ENCODE measurements around the gene WFDC5. TPM values are rescaled to one million over a fixed set of nuclear protein-coding genes. Genes with fewer than 3 reads are reported as not detected.
"Not testable (repeated sequence)": the region's sequence is repeated elsewhere in the genome, so short reads cannot be mapped to it uniquely, and the experiment has no call there.

Gene WFDC5
- total RNA-seq, 5 donors from 2014 or later (not counting 1 experiment from before 2014, with no cell fraction given) = not detected

DNA sequence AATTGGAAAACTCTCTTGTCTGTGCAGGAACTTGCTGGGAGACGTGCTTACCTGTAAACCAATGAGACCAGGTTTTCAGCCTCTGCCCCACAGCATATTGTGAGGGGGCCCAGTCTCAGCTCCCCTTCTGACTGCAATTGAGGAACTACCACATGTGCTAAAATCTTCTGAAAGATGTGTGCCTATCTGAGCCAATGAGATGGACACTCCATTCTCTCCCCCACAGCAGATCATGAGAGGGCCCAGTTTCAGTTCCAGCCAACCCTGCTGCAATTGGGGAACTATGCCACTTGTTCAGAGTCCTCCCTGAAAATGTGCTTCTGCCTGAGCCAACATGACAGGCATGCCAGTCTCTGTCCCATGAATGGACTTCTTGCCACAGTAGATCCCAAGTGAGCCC is 38.8 kb upstream of the WFDC5 start:
- Mint-ChIP-seq H3K27ac (no peak overlapping the region), H3K4me3 (no peak overlapping the region), H3K27me3 (peaks cover 46 to 51% of the 10 kb centered on the region in 2 donors), H3K9me3 (peaks cover 9 to 10% (median 9%) of the 10 kb centered on the region in 3 donors), H3K36me3 (no peaks in the 10 kb centered on the region), H3K4me1 (no peaks in the 10 kb centered on the region)
- Histone ChIP-seq H3K27ac (ENCODE audit: low read length) (no peak overlapping the region), H3K4me1 (ENCODE audit: control insufficient read depth in 1 of 2, extremely low read depth in 1 of 2, insufficient read depth in 2 of 2, low read length in 2 of 2) (no peaks in the 10 kb centered on the region), H3K4me3 (ENCODE audit: control insufficient read depth in 1 of 2, extremely low read depth in 1 of 2, low read length in 1 of 2) (no peak overlapping the region), H3K27me3 (replicated peaks in 1 of 2; ENCODE audit: control insufficient read depth in 2 of 2, extremely low read depth in 1 of 2, insufficient read depth in 2 of 2, low read length in 1 of 2) (peaks cover 7 to 17% of the 10 kb centered on the region in 2 experiments), H3K36me3 (ENCODE audit: control insufficient read depth in 2 of 2, extremely low read depth in 1 of 2, insufficient read depth in 1 of 2, low read length in 1 of 2) (no peaks in the 10 kb centered on the region), H3K9me3 (no peaks in the 10 kb centered on the region)
- DNase-seq (peak in 1 of 35 experiments; percentile 15), ATAC-seq (replicated peaks in 1 of 4) (no peak)
- no CpG with 5 or more reads among the region's 1 CpG for WGBS (ENCODE audit: insufficient coverage)
- ChIA-PET CTCF (no interaction called here), POLR2A (no interaction called here)

DNA sequence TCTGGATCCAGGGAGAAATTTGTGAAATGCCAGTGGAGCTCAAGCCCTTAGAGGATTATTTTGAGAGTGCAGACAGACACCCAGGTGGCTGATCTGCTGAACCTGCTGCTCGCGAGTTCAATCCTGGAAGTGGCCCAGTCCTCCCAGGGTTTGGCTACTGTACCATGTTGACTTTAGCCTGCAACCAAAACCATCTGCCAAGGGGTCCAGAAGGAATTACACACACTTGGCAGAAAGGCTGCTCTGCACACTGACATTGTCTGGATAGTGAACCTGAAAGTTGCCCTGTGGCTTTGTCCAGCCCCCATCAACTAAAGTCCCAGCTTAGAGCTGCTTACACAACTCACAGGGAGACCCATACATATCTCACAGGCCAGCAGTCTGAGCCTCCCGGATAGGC is 38.2 kb upstream of the WFDC5 start:
- H3K27ac ChIP-seq (ENCODE audit: low read length) = no peak overlapping the region
- POLR2A ChIA-PET = no interaction called here
- Mint-ChIP-seq H3K4me1 (no peaks in the 10 kb centered on the region), H3K27ac (no peak overlapping the region), H3K27me3 (peaks cover 50 to 51% of the 10 kb centered on the region in 2 donors), H3K9me3 (peaks cover 3 to 4% (median 3%) of the 10 kb centered on the region in 3 donors), H3K36me3 (no peaks in the 10 kb centered on the region), H3K4me3 (no peak overlapping the region)
- no peaks in the 10 kb centered on the region for H3K4me1 ChIP-seq (ENCODE audit: control insufficient read depth in 1 of 2, extremely low read depth in 1 of 2, insufficient read depth in 2 of 2, low read length in 2 of 2)
- peaks cover 7 to 20% of the 10 kb centered on the region in 2 experiments for H3K27me3 ChIP-seq (replicated peaks in 1 of 2; ENCODE audit: control insufficient read depth in 2 of 2, extremely low read depth in 1 of 2, insufficient read depth in 2 of 2, low read length in 1 of 2)
- DNase-seq = no peak
- H3K9me3 ChIP-seq = no peaks in the 10 kb centered on the region
- H3K4me3 ChIP-seq (ENCODE audit: control insufficient read depth in 1 of 2, extremely low read depth in 1 of 2, low read length in 1 of 2) = no peak overlapping the region
- CTCF ChIA-PET = no interaction called here
- H3K36me3 ChIP-seq (ENCODE audit: control insufficient read depth in 2 of 2, extremely low read depth in 1 of 2, insufficient read depth in 1 of 2, low read length in 1 of 2) = no peaks in the 10 kb centered on the region
- ATAC-seq (replicated peaks in 1 of 4) = no peak
- 86% methylated on average over 3 of the region's 3 CpGs for WGBS (ENCODE audit: insufficient coverage)

DNA sequence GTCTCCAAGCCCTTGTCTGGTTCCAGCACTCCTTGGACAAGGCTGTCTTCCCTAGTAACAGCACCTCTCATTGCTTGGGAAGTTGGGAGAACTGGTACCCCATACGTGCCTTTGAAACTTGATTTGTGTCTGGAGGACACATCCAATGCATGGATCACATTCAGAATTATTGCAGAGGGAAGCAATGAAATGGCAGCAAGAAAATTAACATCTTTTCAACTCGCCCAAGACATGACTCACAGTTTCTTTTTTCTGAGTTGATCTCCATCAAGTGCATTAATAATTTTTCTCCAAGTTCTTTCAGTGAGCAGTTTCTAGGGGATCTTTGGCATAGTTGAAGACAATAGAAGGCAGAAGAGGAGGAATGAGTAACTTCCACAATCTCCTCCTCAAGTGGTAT is 37.4 kb upstream of the WFDC5 start:
- no peaks in the 10 kb centered on the region for H3K4me1 ChIP-seq (ENCODE audit: control insufficient read depth in 1 of 2, extremely low read depth in 1 of 2, insufficient read depth in 2 of 2, low read length in 2 of 2)
- H3K36me3 ChIP-seq (ENCODE audit: control insufficient read depth in 2 of 2, extremely low read depth in 1 of 2, insufficient read depth in 1 of 2, low read length in 1 of 2) = no peaks in the 10 kb centered on the region
- POLR2A ChIA-PET = no interaction called here
- Mint-ChIP-seq H3K27ac (no peak overlapping the region), H3K27me3 (peaks cover 50 to 51% of the 10 kb centered on the region in 2 donors), H3K4me3 (no peak overlapping the region), H3K4me1 (no peaks in the 10 kb centered on the region), H3K36me3 (no peaks in the 10 kb centered on the region), H3K9me3 (peaks cover 0 to 3% (median 3%) of the 10 kb centered on the region in 3 donors)
- H3K27ac ChIP-seq (ENCODE audit: low read length) = no peak overlapping the region
- H3K27me3 ChIP-seq (replicated peaks in 1 of 2; ENCODE audit: control insufficient read depth in 2 of 2, extremely low read depth in 1 of 2, insufficient read depth in 2 of 2, low read length in 1 of 2) = peaks cover 7 to 21% of the 10 kb centered on the region in 2 experiments
- no peak overlapping the region for H3K4me3 ChIP-seq (ENCODE audit: control insufficient read depth in 1 of 2, extremely low read depth in 1 of 2, low read length in 1 of 2)
- ATAC-seq (replicated peaks in 1 of 4) = no peak
- WGBS (ENCODE audit: insufficient coverage) = no CpG with 5 or more reads among the region's 2 CpGs
- H3K9me3 ChIP-seq = no peaks in the 10 kb centered on the region
- CTCF ChIA-PET = no interaction called here
- DNase-seq = no peak

DNA sequence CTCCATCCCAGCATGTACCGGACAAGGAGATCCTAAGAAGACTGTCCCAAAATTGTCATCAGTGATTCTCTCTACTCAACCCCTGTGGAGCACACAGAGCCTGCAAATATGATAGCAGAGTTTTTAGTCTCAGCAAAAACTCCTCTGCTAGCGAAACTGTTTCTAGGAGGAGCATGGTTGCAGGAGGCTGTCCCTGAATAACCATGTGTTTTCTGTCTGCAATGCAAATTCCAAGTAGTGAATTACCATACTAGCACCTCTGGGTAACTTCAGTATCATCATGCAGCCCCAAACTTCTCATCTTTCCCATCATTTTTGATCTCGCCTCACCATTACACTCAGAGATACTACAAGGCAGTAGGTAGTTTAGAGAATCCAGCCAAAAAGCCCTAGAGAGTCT is 34.1 kb upstream of the WFDC5 start:
- H3K9me3 ChIP-seq = no peaks in the 10 kb centered on the region
- H3K27me3 Mint-ChIP-seq = peaks cover 42 to 49% of the 10 kb centered on the region in 2 donors
- no peak overlapping the region for H3K27ac Mint-ChIP-seq
- ChIA-PET POLR2A (no interaction called here), CTCF (no interaction called here)
- H3K4me1 Mint-ChIP-seq = no peaks in the 10 kb centered on the region
- no peak overlapping the region for H3K4me3 ChIP-seq (ENCODE audit: control insufficient read depth in 1 of 2, extremely low read depth in 1 of 2, low read length in 1 of 2)
- 83% methylated on average over 1 of the region's 3 CpGs for WGBS (ENCODE audit: insufficient coverage)
- no peak overlapping the region for H3K4me3 Mint-ChIP-seq
- no peaks in the 10 kb centered on the region for H3K36me3 Mint-ChIP-seq
- no peak overlapping the region for H3K27ac ChIP-seq (ENCODE audit: low read length)
- no peaks in the 10 kb centered on the region for H3K4me1 ChIP-seq (ENCODE audit: control insufficient read depth in 1 of 2, extremely low read depth in 1 of 2, insufficient read depth in 2 of 2, low read length in 2 of 2)
- H3K36me3 ChIP-seq (ENCODE audit: control insufficient read depth in 2 of 2, extremely low read depth in 1 of 2, insufficient read depth in 1 of 2, low read length in 1 of 2) = no peaks in the 10 kb centered on the region
- no peaks in the 10 kb centered on the region for H3K9me3 Mint-ChIP-seq
- DNase-seq = no peak
- peaks cover 13 to 16% of the 10 kb centered on the region in 2 experiments for H3K27me3 ChIP-seq (replicated peaks in 1 of 2; ENCODE audit: control insufficient read depth in 2 of 2, extremely low read depth in 1 of 2, insufficient read depth in 2 of 2, low read length in 1 of 2)
- no peak for ATAC-seq (replicated peaks in 1 of 4)

DNA sequence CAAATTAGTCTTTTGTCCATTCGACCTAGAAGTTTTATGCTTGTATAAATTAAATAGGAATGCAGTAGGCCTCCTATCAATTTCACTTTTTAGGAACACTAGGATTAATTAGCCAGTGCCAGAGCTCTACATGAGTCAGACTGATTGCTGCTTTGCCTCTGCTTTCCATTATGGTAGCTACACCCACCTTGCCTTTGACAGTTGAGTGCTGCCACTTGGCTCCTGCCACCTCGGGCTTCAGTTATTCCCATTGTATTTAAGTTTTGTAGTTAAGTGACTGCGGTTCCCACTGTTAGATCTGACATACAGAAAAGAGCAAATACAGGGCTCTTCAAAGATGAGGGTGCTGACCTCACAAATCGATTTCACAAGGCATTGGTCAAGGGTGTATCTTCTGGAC is 25.9 kb upstream of the WFDC5 start:
- ATAC-seq (replicated peaks in 1 of 4) (no peak), DNase-seq (no peak)
- Histone ChIP-seq H3K9me3 (no peaks in the 10 kb centered on the region), H3K27me3 (replicated peaks in 1 of 2; ENCODE audit: control insufficient read depth in 2 of 2, extremely low read depth in 1 of 2, insufficient read depth in 2 of 2, low read length in 1 of 2) (peaks cover 0 to 20% of the 10 kb centered on the region in 2 experiments), H3K4me3 (ENCODE audit: control insufficient read depth in 1 of 2, extremely low read depth in 1 of 2, low read length in 1 of 2) (no peak overlapping the region), H3K4me1 (ENCODE audit: control insufficient read depth in 1 of 2, extremely low read depth in 1 of 2, insufficient read depth in 2 of 2, low read length in 2 of 2) (peaks cover 0 to 5% of the 10 kb centered on the region in 2 experiments), H3K27ac (ENCODE audit: low read length) (no peak overlapping the region), H3K36me3 (ENCODE audit: control insufficient read depth in 2 of 2, extremely low read depth in 1 of 2, insufficient read depth in 1 of 2, low read length in 1 of 2) (no peaks in the 10 kb centered on the region)
- Mint-ChIP-seq H3K4me1 (no peaks in the 10 kb centered on the region), H3K4me3 (no peak overlapping the region), H3K9me3 (peaks cover 0 to 3% (median 0%) of the 10 kb centered on the region in 3 donors), H3K27me3 (peaks cover 15 to 21% of the 10 kb centered on the region in 2 donors), H3K36me3 (no peaks in the 10 kb centered on the region), H3K27ac (no peak overlapping the region)
- POLR2A ChIA-PET = no interaction called here
- 71% methylated on average over 1 of the region's 4 CpGs for WGBS (ENCODE audit: insufficient coverage)
- CTCF ChIA-PET = no interaction called here

DNA sequence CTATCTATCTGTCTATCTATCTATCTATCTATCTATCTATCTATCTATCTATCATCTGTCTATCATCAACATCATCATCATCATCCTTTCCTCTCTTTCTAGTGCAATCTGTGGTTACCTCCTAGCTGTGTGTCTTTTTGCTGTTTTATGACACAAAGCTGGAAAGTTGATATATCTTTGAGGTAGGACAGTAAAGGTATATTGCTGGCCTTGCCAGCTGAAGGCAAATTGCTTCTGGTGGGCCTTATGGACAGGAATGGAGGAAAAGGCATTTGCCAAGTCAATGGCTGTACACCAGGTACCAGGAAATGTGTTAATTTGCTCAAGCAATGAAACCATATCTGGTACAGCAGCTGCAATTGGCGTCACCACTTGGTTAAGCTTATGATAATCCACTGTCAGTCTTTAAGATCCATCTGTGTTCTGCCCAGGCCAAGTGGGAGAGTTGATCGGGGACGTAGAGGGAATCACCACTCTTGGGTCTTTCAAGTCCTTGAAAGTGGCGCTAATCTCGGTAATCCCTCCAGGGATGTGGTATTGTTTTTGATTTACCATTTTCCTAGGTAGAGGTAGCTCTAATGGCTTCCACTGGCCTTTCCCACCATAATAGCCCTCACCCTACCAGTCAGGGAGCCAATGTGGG is 24.9 kb upstream of the WFDC5 start:
- 100% methylated on average over 1 of the region's 5 CpGs for WGBS (ENCODE audit: insufficient coverage)
- CTCF ChIA-PET; H3K4me1 Mint-ChIP-seq; H3K27ac Mint-ChIP-seq; H3K9me3 Mint-ChIP-seq; H3K4me1 ChIP-seq (ENCODE audit: control insufficient read depth in 1 of 2, extremely low read depth in 1 of 2, insufficient read depth in 2 of 2, low read length in 2 of 2); H3K4me3 Mint-ChIP-seq; ATAC-seq (replicated peaks in 1 of 4); H3K36me3 Mint-ChIP-seq; H3K9me3 ChIP-seq; DNase-seq; H3K36me3 ChIP-seq (ENCODE audit: control insufficient read depth in 2 of 2, extremely low read depth in 1 of 2, insufficient read depth in 1 of 2, low read length in 1 of 2); H3K27ac ChIP-seq (ENCODE audit: low read length); H3K4me3 ChIP-seq (ENCODE audit: control insufficient read depth in 1 of 2, extremely low read depth in 1 of 2, low read length in 1 of 2): not testable (repeated sequence)
- H3K27me3 ChIP-seq (replicated peaks in 1 of 2; ENCODE audit: control insufficient read depth in 2 of 2, extremely low read depth in 1 of 2, insufficient read depth in 2 of 2, low read length in 1 of 2) = peaks cover 0 to 28% of the 10 kb centered on the region in 2 experiments
- peaks cover 10 to 20% of the 10 kb centered on the region in 2 donors for H3K27me3 Mint-ChIP-seq
- POLR2A ChIA-PET = interaction anchor here in 1 of 2 donors (0.7 kb wide), 1 partner anchor 1455 kb away, joined by 4 read pairs; no protein-coding TSS in a partner anchor

Data from T-cell (primary cell).